Osteoblast (primary cell): Measurements from ENCODE around the gene SVEP1. TPM values are rescaled to one million over a fixed set of nuclear protein-coding genes. Genes with fewer than 3 reads are reported as not detected.

Experiments used
- DNase-seq: peaks from one replicate; pipeline ENCODE4 v3.0.0; 2011; ENCODE audit warnings: low spot score, mixed read lengths; ENCODE audit not compliant: insufficient read length; ENCODE audit errors: missing footprints
- H2AFZ ChIP-seq: 2 replicates; pipeline ENCODE4 v1.6.0; 2011; ENCODE audit warnings: mild to moderate bottlenecking, low read length
- H3K27ac ChIP-seq: 2 replicates; pipeline ENCODE4 v1.5.1; 2011; ENCODE audit warnings: mild to moderate bottlenecking, low read depth, low read length, moderate library complexity
- H3K27me3 ChIP-seq: 2 replicates; pipeline ENCODE4 v1.6.0; 2012; ENCODE audit warnings: mild to moderate bottlenecking, control low read depth, inconsistent platforms, low read length, moderate library complexity; ENCODE audit not compliant: insufficient read depth
- H3K36me3 ChIP-seq: 2 replicates; pipeline ENCODE4 v1.5.1; 2011; ENCODE audit warnings: mild to moderate bottlenecking, low read length, control low read depth, moderate library complexity; ENCODE audit not compliant: insufficient read depth
- H3K4me1 ChIP-seq: 2 replicates; pipeline ENCODE4 v1.5.1; 2011; ENCODE audit warnings: mild to moderate bottlenecking, low read length, control low read depth, moderate library complexity; ENCODE audit not compliant: insufficient read depth
- H3K4me2 ChIP-seq: 2 replicates; pipeline ENCODE4 v1.6.0; 2011; ENCODE audit warnings: mild to moderate bottlenecking, low read length; ENCODE audit not compliant: insufficient read depth
- H3K4me3 ChIP-seq: fragments of 200-600 bp; sonication (generic); 3 replicates; pipeline ENCODE4 v1.5.1; 2012; ENCODE audit warnings: mild to moderate bottlenecking, low read length, inconsistent platforms; ENCODE audit not compliant: insufficient read depth
- H3K79me2 ChIP-seq: 2 replicates; pipeline ENCODE4 v1.6.0; 2012; ENCODE audit warnings: mild to moderate bottlenecking, low read length, control low read depth, inconsistent platforms; ENCODE audit not compliant: insufficient read depth
- H3K9me3 ChIP-seq: 2 replicates; pipeline ENCODE4 v1.5.1; 2011; ENCODE audit warnings: low read depth, low read length, control low read depth
- H4K20me1 ChIP-seq: 2 replicates; pipeline ENCODE4 v1.6.0; 2012; ENCODE audit warnings: mild to moderate bottlenecking, low read length, control low read depth; ENCODE audit not compliant: insufficient read depth
- CTCF ChIP-seq: IDR thresholded peaks from 2 replicates; pipeline ENCODE4 v1.5.1; 2011; ENCODE audit warnings: mild to moderate bottlenecking, low read depth, low read length, moderate library complexity; ENCODE audit errors: extremely low read depth
- total RNA-seq: library from RNA; depleted of rRNA; stranded (reverse); fragments of >200 nt; gene quantifications from 2 replicates; pipeline ENCODE4 v1.2.3, GENCODE V29; 2012

Gene SVEP1
- total RNA-seq, 1 donor: 37.6 TPM

- no peaks in the 10 kb centered on the region for H3K9me3 ChIP-seq
- H3K36me3 ChIP-seq: peaks cover 8% of the 10 kb centered on the region
- peak overlapping the region; percentile 23 for H3K4me3 ChIP-seq
- peak overlapping the region; percentile 79 for H3K27ac ChIP-seq
- no peaks in the 10 kb centered on the region for H3K27me3 ChIP-seq
- DNase-seq: peak; percentile 93
- H3K4me2 ChIP-seq: peak overlapping the region; percentile 71
- H4K20me1 ChIP-seq: no peaks in the 10 kb centered on the region
- peaks cover 52% of the 10 kb centered on the region for H3K4me1 ChIP-seq
- no peaks in the 10 kb centered on the region for H3K79me2 ChIP-seq
- H2AFZ ChIP-seq: no peak overlapping the region
- TF ChIP-seq CTCF: no peak
Observed at GRCh38 chr9:110440172-110440571, 139.4 kb downstream of the SVEP1 start.

GRCh38 chr9:110432253-110432652, 147.3 kb downstream of the SVEP1 start:
- Histone ChIP-seq H3K27me3 (no peaks in the 10 kb centered on the region), H3K4me1 (peaks cover 13% of the 10 kb centered on the region), H2AFZ (no peak overlapping the region), H3K4me2 (no peak overlapping the region), H3K9me3 (no peaks in the 10 kb centered on the region), H3K4me3 (no peak overlapping the region), H3K36me3 (peaks cover 45% of the 10 kb centered on the region), H3K27ac (peak overlapping the region; percentile 14), H3K79me2 (no peaks in the 10 kb centered on the region), H4K20me1 (no peaks in the 10 kb centered on the region)
- DNase-seq: no peak
- TF ChIP-seq CTCF: no peak

GRCh38 chr9:110429453-110429852, 150.1 kb downstream of the SVEP1 start:
- Histone ChIP-seq H3K4me2 (no peak overlapping the region), H3K27ac (no peak overlapping the region), H4K20me1 (no peaks in the 10 kb centered on the region), H3K4me3 (no peak overlapping the region), H2AFZ (no peak overlapping the region), H3K4me1 (peaks cover 13% of the 10 kb centered on the region), H3K36me3 (peaks cover 53% of the 10 kb centered on the region), H3K79me2 (no peaks in the 10 kb centered on the region), H3K27me3 (no peaks in the 10 kb centered on the region), H3K9me3 (no peaks in the 10 kb centered on the region)
- TF ChIP-seq CTCF: peak; percentile 35
- no peak for DNase-seq

- Histone ChIP-seq H3K9me3 (no peaks in the 10 kb centered on the region), H3K27ac (peak overlapping the region; percentile 13), H3K27me3 (no peaks in the 10 kb centered on the region), H3K36me3 (peaks cover 41% of the 10 kb centered on the region), H4K20me1 (no peaks in the 10 kb centered on the region), H3K79me2 (no peaks in the 10 kb centered on the region), H2AFZ (no peak overlapping the region), H3K4me3 (no peak overlapping the region), H3K4me2 (no peak overlapping the region), H3K4me1 (peaks cover 9% of the 10 kb centered on the region)
- peak; percentile 71 for TF ChIP-seq CTCF
- no peak for DNase-seq
Observed at GRCh38 chr9:110427497-110428104, 151.9 kb downstream of the SVEP1 start.
